Measurements from ENCODE around the gene SKAP2. TPM values are rescaled to one million over a fixed set of nuclear protein-coding genes. Genes with fewer than 3 reads are reported as not detected.

SKAP2 gene
- total and polyA plus RNA-seq, 10 of the 15 experiments (the other 5 are each of a cell fraction or from before 2014, with no cell fraction given) = 10.9 to 40.6 (median 23.5) TPM

DNA sequence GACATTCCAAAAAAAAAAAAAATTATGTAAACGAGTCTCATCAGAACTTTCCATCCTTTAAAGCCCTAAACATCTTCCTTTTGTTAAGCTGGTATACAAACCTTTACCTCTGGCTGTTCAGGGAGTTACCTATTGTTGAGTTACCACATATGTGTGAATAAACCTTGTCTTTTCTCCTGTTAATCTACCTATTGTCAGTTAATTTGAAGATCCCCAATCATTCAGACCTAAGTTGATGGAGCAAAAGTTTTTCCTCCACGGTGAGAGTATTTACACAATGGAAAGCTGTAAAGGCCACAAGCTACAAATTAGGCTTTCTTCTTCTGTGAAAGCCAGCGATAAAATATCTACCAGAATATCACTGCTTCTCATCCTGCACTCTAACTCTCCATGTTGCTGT lies 80.3 kb downstream of the SKAP2 start (continued):
- no peak for TF ChIP-seq ZNF217 (IDR thresholded peaks at IDR 0.05)
- no peak for TF ChIP-seq SMC3 (IDR thresholded peaks at IDR 0.05; ENCODE audit: borderline replicate concordance, low read length)
- TF ChIP-seq CHD4 (IDR thresholded peaks at IDR 0.05) = no peak
- TF ChIP-seq CBX3 (IDR thresholded peaks at IDR 0.05; ENCODE audit: borderline replicate concordance, low read depth) = no peak
- TF ChIP-seq, protein P1, sequence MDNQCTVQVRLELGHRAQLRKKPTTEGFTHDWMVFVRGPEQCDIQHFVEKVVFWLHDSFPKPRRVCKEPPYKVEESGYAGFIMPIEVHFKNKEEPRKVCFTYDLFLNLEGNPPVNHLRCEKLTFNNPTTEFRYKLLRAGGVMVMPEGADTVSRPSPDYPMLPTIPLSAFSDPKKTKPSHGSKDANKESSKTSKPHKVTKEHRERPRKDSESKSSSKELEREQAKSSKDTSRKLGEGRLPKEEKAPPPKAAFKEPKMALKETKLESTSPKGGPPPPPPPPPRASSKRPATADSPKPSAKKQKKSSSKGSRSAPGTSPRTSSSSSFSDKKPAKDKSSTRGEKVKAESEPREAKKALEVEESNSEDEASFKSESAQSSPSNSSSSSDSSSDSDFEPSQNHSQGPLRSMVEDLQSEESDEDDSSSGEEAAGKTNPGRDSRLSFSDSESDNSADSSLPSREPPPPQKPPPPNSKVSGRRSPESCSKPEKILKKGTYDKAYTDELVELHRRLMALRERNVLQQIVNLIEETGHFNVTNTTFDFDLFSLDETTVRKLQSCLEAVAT (IDR thresholded peaks at IDR 0.05) = no peak
- TF ChIP-seq FOXK2 (IDR thresholded peaks at IDR 0.05) = no peak
- TF ChIP-seq TBL1XR1 (IDR thresholded peaks at IDR 0.05; ENCODE audit: low read depth, low read length) = no peak
- no peak for TF ChIP-seq POLR2AphosphoS5 (IDR thresholded peaks at IDR 0.05; ENCODE audit: low read length)
- no peak for TF ChIP-seq CBX5 (IDR thresholded peaks at IDR 0.05; ENCODE audit: low read depth)
- TF ChIP-seq IKZF2 (IDR thresholded peaks at IDR 0.05) = no peak
- no peak for TF ChIP-seq JUND (IDR thresholded peaks at IDR 0.05; ENCODE audit: low read depth, low read length)
- no peak for TF ChIP-seq BMI1 (IDR thresholded peaks at IDR 0.05; ENCODE audit: borderline replicate concordance)
- TF ChIP-seq CBFB (IDR thresholded peaks at IDR 0.05; ENCODE audit: low read depth) = no peak

DNA sequence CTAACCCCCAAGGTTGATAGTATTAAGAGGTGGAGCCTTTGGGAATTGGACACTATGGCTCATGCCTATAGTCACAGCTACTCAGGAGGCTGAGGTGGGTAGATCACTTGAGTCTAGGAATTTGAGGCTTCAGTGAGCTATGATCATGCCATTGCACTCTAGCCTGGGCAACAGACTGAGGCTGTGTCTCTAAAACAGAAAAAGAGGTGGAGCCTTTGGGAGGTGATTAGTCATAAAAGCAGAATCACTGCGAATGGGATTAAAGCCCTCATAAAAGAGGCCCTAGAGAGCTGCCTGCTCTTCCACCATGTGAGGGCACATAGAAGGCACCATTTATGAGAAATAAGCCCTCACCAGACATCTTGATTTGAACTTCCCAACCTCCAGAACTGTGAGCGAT lies 81.9 kb downstream of the SKAP2 start:
- DNase-seq (ENCODE audit: low read depth, low spot score) (no peak), ATAC-seq (no peak), FAIRE-seq (no peak)
- no peak overlapping the region for H3K27ac ChIP-seq (ENCODE audit: control insufficient read depth, insufficient read depth)
- no peak overlapping the region for H2AFZ ChIP-seq (ENCODE audit: control insufficient read depth, low read depth, low read length)
- 73% methylated on average over 2 of the region's 2 CpGs for WGBS (ENCODE audit: insufficient coverage, insufficient replicate concordance, low lambda C conversion rate, missing lambda C conversion rate)
- no peaks in the 10 kb centered on the region for H3K27me3 ChIP-seq (replicated peaks in 1 of 2; ENCODE audit: control insufficient read depth in 2 of 2, insufficient read depth in 2 of 2, low read length in 1 of 2)
- POLR2A ChIA-PET = no interaction called here
- H3K9ac ChIP-seq (ENCODE audit: control insufficient read depth, insufficient read depth, low read length) = no peak overlapping the region
- in situ Hi-C loops (cut with MboI) = no loop called here
- H3K79me2 ChIP-seq (ENCODE audit: control insufficient read depth, insufficient read depth, low read length) = no peaks in the 10 kb centered on the region
- H3K4me1 ChIP-seq (ENCODE audit: control insufficient read depth, insufficient read depth, low read length) = no peaks in the 10 kb centered on the region
- no peaks in the 10 kb centered on the region for H4K20me1 ChIP-seq (ENCODE audit: control insufficient read depth, insufficient read depth)
- H3K36me3 ChIP-seq (ENCODE audit: control insufficient read depth in 2 of 2, insufficient read depth in 2 of 2, low read length in 1 of 2) = no peaks in the 10 kb centered on the region; a peak in 1 of 4 replicates
- intact Hi-C loops (cut with micrococcal nuclease; ENCODE audit: unreplicated experiment) = no loop called here
- RAD21 ChIA-PET (ENCODE audit: unreplicated experiment) = no interaction called here
- SMC1A ChIA-PET (ENCODE audit: uncharacterized antibody, unreplicated experiment) = no interaction called here
- CTCF ChIA-PET = interaction anchor here (1.5 kb wide), 1 partner anchor 72 kb away, joined by 3 read pairs; no protein-coding TSS in a partner anchor
- no peaks in the 10 kb centered on the region for H3K9me3 ChIP-seq (replicated peaks; ENCODE audit: control insufficient read depth, insufficient read depth, low read length)
- no peak overlapping the region for H3K4me3 ChIP-seq
- H3K4me2 ChIP-seq (ENCODE audit: control insufficient read depth, insufficient read depth) = no peak overlapping the region
- no TSS peak for BruUV-seq (replicated peaks)
- TF ChIP-seq SMARCA5 (IDR thresholded peaks at IDR 0.05) (no peak), GATAD2B (conservative IDR thresholded peaks at IDR 0.05; ENCODE audit: low read depth) (no peak), ESRRA (IDR thresholded peaks at IDR 0.05; ENCODE audit: low read length) (no peak), DPF2 (IDR thresholded peaks at IDR 0.05) (no peak), SIN3A (IDR thresholded peaks at IDR 0.05; ENCODE audit: low read depth, low read length) (no peak), EZH2 (IDR thresholded peaks at IDR 0.05; ENCODE audit: borderline replicate concordance, control insufficient read depth, low read depth, low read length) (no peak), CEBPB (IDR thresholded peaks at IDR 0.05; ENCODE audit: borderline replicate concordance in 1 of 2, low read depth in 2 of 2, low read length in 2 of 2) (no peak), PAX5 (IDR thresholded peaks at IDR 0.05; ENCODE audit: borderline replicate concordance, low read depth, low read length) (no peak)
- TF ChIP-seq, protein P2, sequence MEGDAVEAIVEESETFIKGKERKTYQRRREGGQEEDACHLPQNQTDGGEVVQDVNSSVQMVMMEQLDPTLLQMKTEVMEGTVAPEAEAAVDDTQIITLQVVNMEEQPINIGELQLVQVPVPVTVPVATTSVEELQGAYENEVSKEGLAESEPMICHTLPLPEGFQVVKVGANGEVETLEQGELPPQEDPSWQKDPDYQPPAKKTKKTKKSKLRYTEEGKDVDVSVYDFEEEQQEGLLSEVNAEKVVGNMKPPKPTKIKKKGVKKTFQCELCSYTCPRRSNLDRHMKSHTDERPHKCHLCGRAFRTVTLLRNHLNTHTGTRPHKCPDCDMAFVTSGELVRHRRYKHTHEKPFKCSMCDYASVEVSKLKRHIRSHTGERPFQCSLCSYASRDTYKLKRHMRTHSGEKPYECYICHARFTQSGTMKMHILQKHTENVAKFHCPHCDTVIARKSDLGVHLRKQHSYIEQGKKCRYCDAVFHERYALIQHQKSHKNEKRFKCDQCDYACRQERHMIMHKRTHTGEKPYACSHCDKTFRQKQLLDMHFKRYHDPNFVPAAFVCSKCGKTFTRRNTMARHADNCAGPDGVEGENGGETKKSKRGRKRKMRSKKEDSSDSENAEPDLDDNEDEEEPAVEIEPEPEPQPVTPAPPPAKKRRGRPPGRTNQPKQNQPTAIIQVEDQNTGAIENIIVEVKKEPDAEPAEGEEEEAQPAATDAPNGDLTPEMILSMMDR (IDR thresholded peaks at IDR 0.05 in 2 of 3, conservative IDR thresholded peaks at IDR 0.05 in 1 of 3; ENCODE audit: control insufficient read depth in 2 of 3, extremely low read depth in 1 of 3, insufficient read depth in 1 of 3, low read depth in 3 of 3, low read length in 3 of 3) = no peak

All from GM12878 (cell line).